Keratinocyte (primary cell): ENCODE measurements around the gene GALNS. TPM values are rescaled to one million over a fixed set of nuclear protein-coding genes. Genes with fewer than 3 reads are reported as not detected.

Source experiments
- DNase-seq: peaks from one replicate; pipeline ENCODE4 v3.0.0-alpha.2; 2011; ENCODE audit warnings: low read depth, missing footprints, low spot score
- FAIRE-seq: peaks from 2 replicates; lab custom pipeline; 2011; peaks lifted over from hg19 to GRCh38; lab: Jason Lieb, UNC
- H2AFZ ChIP-seq: 2 replicates; pipeline ENCODE4 v1.6.0; 2012; ENCODE audit warnings: low read length, control low read depth, inconsistent platforms; ENCODE audit not compliant: control insufficient read depth
- H3K27ac ChIP-seq: 2 replicates; pipeline ENCODE4 v1.5.1; 2011; ENCODE audit warnings: low read length; ENCODE audit not compliant: control insufficient read depth, insufficient read depth
- H3K27me3 ChIP-seq: 3 replicates; pipeline ENCODE4 v1.6.0; 2011; ENCODE audit warnings: low read length; ENCODE audit not compliant: control insufficient read depth, insufficient read depth; ENCODE audit errors: extremely low read depth
- H3K36me3 ChIP-seq, 2 experiments: 2 replicates in 1 of 2; 3 replicates in 1 of 2; pipeline ENCODE4 v1.5.1; 2011; ENCODE audit warnings: low read length in 2 of 2, mild to moderate bottlenecking in 1 of 2; ENCODE audit not compliant: control insufficient read depth in 2 of 2, insufficient read depth in 2 of 2; ENCODE audit errors: extremely low read depth in 1 of 2
- H3K4me1 ChIP-seq: 3 replicates; pipeline ENCODE4 v1.5.1; 2011; ENCODE audit warnings: low read length; ENCODE audit not compliant: control insufficient read depth, insufficient read depth; ENCODE audit errors: extremely low read depth
- H3K4me2 ChIP-seq: 3 replicates; pipeline ENCODE4 v1.6.0; 2011; ENCODE audit warnings: low read depth, low read length; ENCODE audit not compliant: control insufficient read depth, insufficient read depth; ENCODE audit errors: extremely low read depth
- H3K4me3 ChIP-seq, 3 experiments: fragments of 200-600 bp in 1 of 3; sonication (generic) in 1 of 3; 2 replicates in 2 of 3; 3 replicates in 1 of 3; pipeline ENCODE4 v1.5.1; 2011 to 2016; ENCODE audit warnings: low read length in 3 of 3, mild to moderate bottlenecking in 3 of 3, control low read depth in 2 of 3, inconsistent platforms in 1 of 3, low read depth in 1 of 3, mixed read lengths in 1 of 3, mixed run types in 1 of 3, moderate library complexity in 1 of 3; ENCODE audit not compliant: control insufficient read depth in 2 of 3, insufficient read depth in 2 of 3; ENCODE audit errors: extremely low read depth in 1 of 3
- H3K79me2 ChIP-seq: 2 replicates; pipeline ENCODE4 v1.6.0; 2012; ENCODE audit warnings: low read length; ENCODE audit not compliant: control insufficient read depth, insufficient read depth
- H3K9ac ChIP-seq: 3 replicates; pipeline ENCODE4 v1.6.0; 2011; ENCODE audit warnings: low read length; ENCODE audit not compliant: control insufficient read depth, insufficient read depth; ENCODE audit errors: extremely low read depth
- H3K9me1 ChIP-seq: 3 replicates; pipeline ENCODE4 v1.6.0; 2011; ENCODE audit warnings: low read length; ENCODE audit not compliant: control insufficient read depth, insufficient read depth; ENCODE audit errors: extremely low read depth
- H3K9me3 ChIP-seq: 2 replicates; pipeline ENCODE4 v1.5.1; 2012; ENCODE audit warnings: low read depth, low read length; ENCODE audit not compliant: control insufficient read depth
- H4K20me1 ChIP-seq: 3 replicates; pipeline ENCODE4 v1.6.0; 2011; ENCODE audit warnings: low read length; ENCODE audit not compliant: control insufficient read depth, insufficient read depth; ENCODE audit errors: extremely low read depth
- EZH2 ChIP-seq: IDR thresholded peaks from one replicate; pipeline ENCODE4 v1.6.1; 2012; ENCODE audit warnings: inconsistent platforms, mild to moderate bottlenecking, low read length, moderate library complexity
- dilution Hi-C: fragments of 300-500 bp; cut with MboI; formaldehyde crosslinking; loops from one replicate; pipeline ENCODE4 v1.7.0; 2020; ENCODE audit warnings: low sequenced_read_pairs; ENCODE audit not compliant: extremely low pct_ligation_motif_present
- polyA plus RNA-seq, 5 experiments: library from polyadenylated mRNA; depleted of rRNA in 3 of 5; stranded (reverse) in 3 of 5; stranded (forward) in 1 of 5; unstranded in 1 of 5; fragments of >200 nt; gene quantifications; 1 replicate in 1 of 5; 2 replicates in 3 of 5; 3 replicates in 1 of 5; pipeline versions ENCODE4 v1.2.1 to v1.2.3, GENCODE V29; 2011 to 2012; ENCODE audit warnings: missing spikeins in 2 of 5, low read depth in 1 of 5, low replicate concordance in 1 of 5
- TF ChIP-seq, protein P1 (sequence below), 3 experiments: IDR thresholded peaks in 1 of 3; conservative IDR thresholded peaks in 1 of 3; optimal IDR thresholded peaks in 1 of 3; 2 replicates in 2 of 3; 3 replicates in 1 of 3; pipeline versions ENCODE3 to v1.5.1; 2011; ENCODE audit warnings: low read length in 3 of 3, mild to moderate bottlenecking in 3 of 3, moderate library complexity in 2 of 3, control low read depth in 1 of 3, inconsistent platforms in 1 of 3; ENCODE audit not compliant: insufficient read depth in 2 of 3; ENCODE audit errors: extremely low read depth in 1 of 3

GALNS gene
- polyA plus RNA-seq, 1 donor (not counting 4 experiments of a cell fraction or from before 2014, with no cell fraction given), result 8.3 TPM

DNA sequence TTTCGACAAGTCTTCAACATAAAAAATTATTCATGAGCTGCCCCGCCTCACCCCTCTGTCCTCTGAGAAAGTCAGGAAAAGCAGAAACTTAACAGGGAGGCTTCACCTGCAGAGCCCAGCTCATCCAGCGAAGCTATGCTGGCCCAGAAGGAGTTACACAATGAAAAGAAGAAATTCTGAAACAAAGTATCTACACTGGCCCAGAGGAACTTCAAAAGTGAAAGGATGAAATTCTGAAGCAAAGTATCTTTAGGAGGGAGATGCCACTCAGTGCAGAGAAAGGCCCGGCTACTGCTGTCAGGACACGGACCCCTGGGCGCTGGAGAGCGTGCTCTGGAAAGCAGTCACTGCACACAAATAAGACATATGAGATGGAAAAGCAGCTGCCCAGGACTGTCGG lies 1.6 kb downstream of the GALNS start:
- no peaks in the 10 kb centered on the region for H3K9me1 ChIP-seq
- H3K4me3 ChIP-seq, result no peak overlapping the region
- H2AFZ ChIP-seq, result no peak overlapping the region
- H3K27ac ChIP-seq, result no peak overlapping the region
- no peak overlapping the region for H3K4me2 ChIP-seq
- H3K9me3 ChIP-seq, result no peaks in the 10 kb centered on the region
- no peaks in the 10 kb centered on the region for H4K20me1 ChIP-seq
- no peak overlapping the region for H3K9ac ChIP-seq
- no peaks in the 10 kb centered on the region for H3K27me3 ChIP-seq
- H3K36me3 ChIP-seq, result peaks cover 6 to 7% of the 10 kb centered on the region in 2 experiments
- H3K4me1 ChIP-seq, result peaks cover 5% of the 10 kb centered on the region
- H3K79me2 ChIP-seq, result peaks cover 5% of the 10 kb centered on the region
- no peak for DNase-seq
- FAIRE-seq, result no peak
- dilution Hi-C loops, result no loop called here
- TF ChIP-seq, protein P1, sequence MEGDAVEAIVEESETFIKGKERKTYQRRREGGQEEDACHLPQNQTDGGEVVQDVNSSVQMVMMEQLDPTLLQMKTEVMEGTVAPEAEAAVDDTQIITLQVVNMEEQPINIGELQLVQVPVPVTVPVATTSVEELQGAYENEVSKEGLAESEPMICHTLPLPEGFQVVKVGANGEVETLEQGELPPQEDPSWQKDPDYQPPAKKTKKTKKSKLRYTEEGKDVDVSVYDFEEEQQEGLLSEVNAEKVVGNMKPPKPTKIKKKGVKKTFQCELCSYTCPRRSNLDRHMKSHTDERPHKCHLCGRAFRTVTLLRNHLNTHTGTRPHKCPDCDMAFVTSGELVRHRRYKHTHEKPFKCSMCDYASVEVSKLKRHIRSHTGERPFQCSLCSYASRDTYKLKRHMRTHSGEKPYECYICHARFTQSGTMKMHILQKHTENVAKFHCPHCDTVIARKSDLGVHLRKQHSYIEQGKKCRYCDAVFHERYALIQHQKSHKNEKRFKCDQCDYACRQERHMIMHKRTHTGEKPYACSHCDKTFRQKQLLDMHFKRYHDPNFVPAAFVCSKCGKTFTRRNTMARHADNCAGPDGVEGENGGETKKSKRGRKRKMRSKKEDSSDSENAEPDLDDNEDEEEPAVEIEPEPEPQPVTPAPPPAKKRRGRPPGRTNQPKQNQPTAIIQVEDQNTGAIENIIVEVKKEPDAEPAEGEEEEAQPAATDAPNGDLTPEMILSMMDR (optimal IDR thresholded peaks at IDR 0.05 in 1 of 3, IDR thresholded peaks at IDR 0.05 in 1 of 3, conservative IDR thresholded peaks at IDR 0.05 in 1 of 3; ENCODE audit: extremely low read depth in 1 of 3, insufficient read depth in 2 of 3, low read length in 3 of 3), result no peak
- no peak for TF ChIP-seq EZH2

DNA sequence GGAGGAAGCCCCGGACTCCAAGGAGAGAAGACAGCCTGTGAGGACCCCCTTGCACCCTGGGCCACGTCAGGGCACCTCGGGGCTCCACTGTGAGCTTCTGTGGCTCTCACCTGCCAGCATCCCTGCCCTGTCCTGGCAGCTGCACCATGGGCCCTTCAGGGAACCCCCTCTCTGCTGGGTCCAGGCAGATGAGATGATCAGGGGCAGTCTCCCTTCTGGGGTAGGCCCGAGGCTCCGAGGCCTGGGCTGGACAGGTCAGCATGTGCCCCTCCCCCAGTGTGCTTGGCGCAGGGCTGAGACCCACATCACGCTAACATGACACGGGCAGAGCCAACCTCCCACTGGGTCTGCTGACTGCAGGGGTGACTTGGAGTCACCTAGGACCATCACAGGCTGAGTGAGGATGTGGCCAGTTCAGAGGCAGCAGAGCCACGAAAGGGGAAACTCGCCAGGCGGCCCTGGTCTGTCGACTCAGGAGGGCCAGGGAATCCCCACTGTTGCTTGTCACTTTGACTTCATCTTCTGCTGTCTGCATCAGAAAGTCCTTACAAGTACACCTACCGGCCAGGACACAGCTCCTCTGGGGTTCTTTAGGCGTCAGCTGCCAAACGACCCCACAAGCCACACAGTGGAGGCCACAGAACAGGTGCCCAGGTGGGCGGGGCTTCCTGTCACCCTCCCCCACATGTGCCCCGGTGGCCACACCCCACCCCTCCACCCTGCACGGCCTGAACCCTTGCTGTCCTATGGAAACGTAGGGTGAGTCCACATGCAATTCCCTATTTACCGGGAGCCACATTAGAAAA lies 2.2 kb downstream of the GALNS start:
- Histone ChIP-seq H3K4me2 (no peak overlapping the region), H3K9ac (no peak overlapping the region), H2AFZ (no peak overlapping the region), H3K9me3 (no peaks in the 10 kb centered on the region), H3K79me2 (peaks cover 5% of the 10 kb centered on the region), H3K4me1 (peaks cover 5% of the 10 kb centered on the region), H3K27me3 (no peaks in the 10 kb centered on the region), H3K9me1 (no peaks in the 10 kb centered on the region), H3K4me3 (no peak overlapping the region), H4K20me1 (no peaks in the 10 kb centered on the region), H3K27ac (no peak overlapping the region), H3K36me3 (peaks cover 6% of the 10 kb centered on the region in 2 experiments)
- dilution Hi-C loops, result no loop called here
- FAIRE-seq (no peak), DNase-seq (no peak)
- TF ChIP-seq, protein P1 (optimal IDR thresholded peaks at IDR 0.05 in 1 of 3, IDR thresholded peaks at IDR 0.05 in 1 of 3, conservative IDR thresholded peaks at IDR 0.05 in 1 of 3; ENCODE audit: extremely low read depth in 1 of 3, insufficient read depth in 2 of 3, low read length in 3 of 3), result no peak
- TF ChIP-seq EZH2, result no peak
